SK-N-SH treated with all-trans-retinoic acid at 6 μM for 48 hours (cell line): ENCODE results near the gene PKD2L1.

ENCODE experiments used
- ATAC-seq: fragments of 200-7000 bp; cut with Tn5 transposase; 3 replicates; pipeline ENCODE4 v1.9.1; 2020; ENCODE audit warnings: mild to moderate bottlenecking, moderate library complexity
- ARNTL ChIP-seq: fragments of 450-650 bp; formaldehyde crosslinking; IDR thresholded peaks from 2 replicates; pipeline ENCODE4 v1.5.0; 2020; ENCODE audit warnings: low read depth, mild to moderate bottlenecking, moderate library complexity, borderline replicate concordance
- BACH2 ChIP-seq: fragments of 250-450 bp; sonication (Bioruptor Pico); IDR thresholded peaks from 2 replicates; pipeline ENCODE4 v1.9.0; 2021; ENCODE audit warnings: mild to moderate bottlenecking, borderline replicate concordance
- GLIS3 ChIP-seq: fragments of 250-450 bp; sonication (Bioruptor Pico); IDR thresholded peaks from 2 replicates; pipeline ENCODE4 v1.5.0; 2020; ENCODE audit warnings: mild to moderate bottlenecking, moderate library complexity
- ISL1 ChIP-seq: fragments of 250-450 bp; sonication (Bioruptor Pico); IDR thresholded peaks from 2 replicates; pipeline ENCODE4 v2.1.2; 2022; ENCODE audit warnings: mild to moderate bottlenecking, moderate library complexity
- RARB ChIP-seq: fragments of 250-450 bp; sonication (Bioruptor Pico); IDR thresholded peaks from 2 replicates; pipeline ENCODE4 v1.8.0; 2021; ENCODE audit warnings: mild to moderate bottlenecking, moderate library complexity
- SNAI2 ChIP-seq: fragments of 250-450 bp; sonication (Bioruptor Pico); IDR thresholded peaks from 2 replicates; pipeline ENCODE4 v1.5.0; 2020; ENCODE audit warnings: mild to moderate bottlenecking, moderate library complexity
- TCF4 ChIP-seq: fragments of 250-450 bp; sonication (Bioruptor Pico); IDR thresholded peaks from 2 replicates; pipeline ENCODE4 v1.8.0; 2021; ENCODE audit warnings: mild to moderate bottlenecking, moderate library complexity, borderline replicate concordance
- TOX ChIP-seq: fragments of 250-450 bp; sonication (Bioruptor Pico); IDR thresholded peaks from 2 replicates; pipeline ENCODE4 v1.8.0; 2021; ENCODE audit warnings: mild to moderate bottlenecking, moderate library complexity, borderline replicate concordance
- ZC3H10 ChIP-seq: fragments of 250-450 bp; sonication (Bioruptor Pico); IDR thresholded peaks from 2 replicates; pipeline ENCODE4 v1.5.1; 2021; ENCODE audit warnings: mild to moderate bottlenecking, moderate library complexity
- ZFP3 ChIP-seq: fragments of 250-450 bp; sonication (Bioruptor Pico); IDR thresholded peaks from 2 replicates; pipeline ENCODE4 v1.5.0; 2020; ENCODE audit warnings: mild to moderate bottlenecking, moderate library complexity
- ZFP30 ChIP-seq: fragments of 450-650 bp; formaldehyde crosslinking; IDR thresholded peaks from 2 replicates; pipeline ENCODE4 v1.5.0; 2022; ENCODE audit warnings: mild to moderate bottlenecking, moderate library complexity
- ZNF8 ChIP-seq: fragments of 450-650 bp; formaldehyde crosslinking; IDR thresholded peaks from 2 replicates; pipeline ENCODE4 v1.5.0; 2020; ENCODE audit warnings: mild to moderate bottlenecking, moderate library complexity
- TF ChIP-seq, protein P1 (sequence below): fragments of 250-450 bp; sonication (Bioruptor Pico); IDR thresholded peaks from 2 replicates; pipeline ENCODE4 v1.5.0; 2020; ENCODE audit warnings: mild to moderate bottlenecking, moderate library complexity
- TF ChIP-seq, protein P2 (sequence below): fragments of 250-450 bp; sonication (Bioruptor Pico); IDR thresholded peaks from 2 replicates; pipeline ENCODE4 v1.8.0; 2020; ENCODE audit warnings: mild to moderate bottlenecking, moderate library complexity, borderline replicate concordance
- TF ChIP-seq, protein P3 (sequence below): fragments of 250-450 bp; sonication (Bioruptor Pico); IDR thresholded peaks from 2 replicates; pipeline ENCODE4 v1.8.0; 2021; ENCODE audit warnings: low read depth, mild to moderate bottlenecking, moderate library complexity, borderline replicate concordance
- TF ChIP-seq, protein P4 (sequence below): fragments of 250-450 bp; sonication (Bioruptor Pico); IDR thresholded peaks from 2 replicates; pipeline ENCODE4 v1.5.1; 2020; ENCODE audit warnings: low read depth, mild to moderate bottlenecking, moderate library complexity
- TF ChIP-seq, protein P5 (sequence below): fragments of 250-450 bp; sonication (Bioruptor Pico); IDR thresholded peaks from 2 replicates; pipeline ENCODE4 v1.5.1; 2021; ENCODE audit warnings: mild to moderate bottlenecking, moderate library complexity

The PKD2L1 gene

DNA sequence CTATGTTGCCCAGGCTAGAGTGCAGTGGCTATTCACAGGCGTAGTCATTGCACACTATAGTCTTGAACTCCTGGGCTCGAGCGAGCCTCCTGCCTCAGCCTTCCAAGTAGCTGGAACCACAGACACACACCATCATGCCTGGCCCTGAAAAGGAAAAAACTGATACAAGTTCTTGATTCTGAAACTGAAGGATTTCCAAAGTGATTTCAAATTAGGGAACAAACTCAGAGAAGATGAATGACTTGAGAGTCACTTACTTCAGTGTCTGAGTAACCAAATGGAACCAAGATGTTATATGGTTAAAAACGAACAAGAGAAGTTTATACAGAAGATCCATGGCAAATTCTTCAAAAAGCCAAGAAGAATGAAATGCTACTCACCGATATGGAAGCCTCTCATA is 77.0 kb downstream of the PKD2L1 start:
- no peak for ATAC-seq

DNA sequence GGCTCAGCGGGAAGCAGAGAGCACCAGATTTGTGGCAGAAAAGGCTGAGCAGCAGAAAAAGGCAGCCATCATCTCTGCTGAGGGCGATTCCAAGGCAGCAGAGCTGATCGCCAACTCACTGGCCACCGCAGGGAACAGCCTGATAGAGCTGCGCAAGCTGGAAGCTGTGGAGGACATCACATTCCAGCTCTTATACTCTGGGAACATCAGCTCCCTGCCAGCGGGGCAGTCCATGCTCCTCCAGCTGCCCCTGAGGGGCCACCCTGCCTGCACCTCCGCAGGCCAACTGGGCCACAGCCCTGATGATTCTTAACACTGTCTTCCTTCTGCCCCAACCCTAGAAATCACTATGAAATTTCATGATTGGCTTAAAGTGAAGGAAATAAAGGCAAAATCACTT is 81.2 kb downstream of the PKD2L1 start:
- TF ChIP-seq TOX (no peak), BACH2 (CRISPR knock-in tag) (no peak), ZC3H10 (CRISPR knock-in tag) (no peak), SNAI2 (CRISPR knock-in tag) (no peak), ARNTL (CRISPR knock-in tag) (no peak), ZNF8 (CRISPR knock-in tag) (no peak), GLIS3 (CRISPR knock-in tag) (no peak)
- TF ChIP-seq, protein P1, sequence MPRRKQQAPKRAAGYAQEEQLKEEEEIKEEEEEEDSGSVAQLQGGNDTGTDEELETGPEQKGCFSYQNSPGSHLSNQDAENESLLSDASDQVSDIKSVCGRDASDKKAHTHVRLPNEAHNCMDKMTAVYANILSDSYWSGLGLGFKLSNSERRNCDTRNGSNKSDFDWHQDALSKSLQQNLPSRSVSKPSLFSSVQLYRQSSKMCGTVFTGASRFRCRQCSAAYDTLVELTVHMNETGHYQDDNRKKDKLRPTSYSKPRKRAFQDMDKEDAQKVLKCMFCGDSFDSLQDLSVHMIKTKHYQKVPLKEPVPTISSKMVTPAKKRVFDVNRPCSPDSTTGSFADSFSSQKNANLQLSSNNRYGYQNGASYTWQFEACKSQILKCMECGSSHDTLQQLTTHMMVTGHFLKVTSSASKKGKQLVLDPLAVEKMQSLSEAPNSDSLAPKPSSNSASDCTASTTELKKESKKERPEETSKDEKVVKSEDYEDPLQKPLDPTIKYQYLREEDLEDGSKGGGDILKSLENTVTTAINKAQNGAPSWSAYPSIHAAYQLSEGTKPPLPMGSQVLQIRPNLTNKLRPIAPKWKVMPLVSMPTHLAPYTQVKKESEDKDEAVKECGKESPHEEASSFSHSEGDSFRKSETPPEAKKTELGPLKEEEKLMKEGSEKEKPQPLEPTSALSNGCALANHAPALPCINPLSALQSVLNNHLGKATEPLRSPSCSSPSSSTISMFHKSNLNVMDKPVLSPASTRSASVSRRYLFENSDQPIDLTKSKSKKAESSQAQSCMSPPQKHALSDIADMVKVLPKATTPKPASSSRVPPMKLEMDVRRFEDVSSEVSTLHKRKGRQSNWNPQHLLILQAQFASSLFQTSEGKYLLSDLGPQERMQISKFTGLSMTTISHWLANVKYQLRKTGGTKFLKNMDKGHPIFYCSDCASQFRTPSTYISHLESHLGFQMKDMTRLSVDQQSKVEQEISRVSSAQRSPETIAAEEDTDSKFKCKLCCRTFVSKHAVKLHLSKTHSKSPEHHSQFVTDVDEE (CRISPR knock-in tag): no peak
- TF ChIP-seq, protein P2, sequence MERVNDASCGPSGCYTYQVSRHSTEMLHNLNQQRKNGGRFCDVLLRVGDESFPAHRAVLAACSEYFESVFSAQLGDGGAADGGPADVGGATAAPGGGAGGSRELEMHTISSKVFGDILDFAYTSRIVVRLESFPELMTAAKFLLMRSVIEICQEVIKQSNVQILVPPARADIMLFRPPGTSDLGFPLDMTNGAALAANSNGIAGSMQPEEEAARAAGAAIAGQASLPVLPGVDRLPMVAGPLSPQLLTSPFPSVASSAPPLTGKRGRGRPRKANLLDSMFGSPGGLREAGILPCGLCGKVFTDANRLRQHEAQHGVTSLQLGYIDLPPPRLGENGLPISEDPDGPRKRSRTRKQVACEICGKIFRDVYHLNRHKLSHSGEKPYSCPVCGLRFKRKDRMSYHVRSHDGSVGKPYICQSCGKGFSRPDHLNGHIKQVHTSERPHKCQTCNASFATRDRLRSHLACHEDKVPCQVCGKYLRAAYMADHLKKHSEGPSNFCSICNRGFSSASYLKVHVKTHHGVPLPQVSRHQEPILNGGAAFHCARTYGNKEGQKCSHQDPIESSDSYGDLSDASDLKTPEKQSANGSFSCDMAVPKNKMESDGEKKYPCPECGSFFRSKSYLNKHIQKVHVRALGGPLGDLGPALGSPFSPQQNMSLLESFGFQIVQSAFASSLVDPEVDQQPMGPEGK (CRISPR knock-in tag): no peak
- ATAC-seq: no peak

More for the DNA sequence above, 77.0 kb downstream of the PKD2L1 start:
- TF ChIP-seq ZFP30 (CRISPR knock-in tag) (no peak), ARNTL (CRISPR knock-in tag) (no peak), BACH2 (CRISPR knock-in tag) (no peak), RARB (CRISPR knock-in tag) (no peak), ZFP3 (no peak), TCF4 (no peak), GLIS3 (CRISPR knock-in tag) (no peak)
- TF ChIP-seq, protein P2 (CRISPR knock-in tag): no peak
- TF ChIP-seq, protein P3, sequence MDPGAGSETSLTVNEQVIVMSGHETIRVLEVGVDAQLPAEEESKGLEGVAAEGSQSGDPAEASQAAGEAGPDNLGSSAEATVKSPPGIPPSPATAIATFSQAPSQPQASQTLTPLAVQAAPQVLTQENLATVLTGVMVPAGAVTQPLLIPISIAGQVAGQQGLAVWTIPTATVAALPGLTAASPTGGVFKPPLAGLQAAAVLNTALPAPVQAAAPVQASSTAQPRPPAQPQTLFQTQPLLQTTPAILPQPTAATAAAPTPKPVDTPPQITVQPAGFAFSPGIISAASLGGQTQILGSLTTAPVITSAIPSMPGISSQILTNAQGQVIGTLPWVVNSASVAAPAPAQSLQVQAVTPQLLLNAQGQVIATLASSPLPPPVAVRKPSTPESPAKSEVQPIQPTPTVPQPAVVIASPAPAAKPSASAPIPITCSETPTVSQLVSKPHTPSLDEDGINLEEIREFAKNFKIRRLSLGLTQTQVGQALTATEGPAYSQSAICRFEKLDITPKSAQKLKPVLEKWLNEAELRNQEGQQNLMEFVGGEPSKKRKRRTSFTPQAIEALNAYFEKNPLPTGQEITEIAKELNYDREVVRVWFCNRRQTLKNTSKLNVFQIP (CRISPR knock-in tag): no peak

DNA sequence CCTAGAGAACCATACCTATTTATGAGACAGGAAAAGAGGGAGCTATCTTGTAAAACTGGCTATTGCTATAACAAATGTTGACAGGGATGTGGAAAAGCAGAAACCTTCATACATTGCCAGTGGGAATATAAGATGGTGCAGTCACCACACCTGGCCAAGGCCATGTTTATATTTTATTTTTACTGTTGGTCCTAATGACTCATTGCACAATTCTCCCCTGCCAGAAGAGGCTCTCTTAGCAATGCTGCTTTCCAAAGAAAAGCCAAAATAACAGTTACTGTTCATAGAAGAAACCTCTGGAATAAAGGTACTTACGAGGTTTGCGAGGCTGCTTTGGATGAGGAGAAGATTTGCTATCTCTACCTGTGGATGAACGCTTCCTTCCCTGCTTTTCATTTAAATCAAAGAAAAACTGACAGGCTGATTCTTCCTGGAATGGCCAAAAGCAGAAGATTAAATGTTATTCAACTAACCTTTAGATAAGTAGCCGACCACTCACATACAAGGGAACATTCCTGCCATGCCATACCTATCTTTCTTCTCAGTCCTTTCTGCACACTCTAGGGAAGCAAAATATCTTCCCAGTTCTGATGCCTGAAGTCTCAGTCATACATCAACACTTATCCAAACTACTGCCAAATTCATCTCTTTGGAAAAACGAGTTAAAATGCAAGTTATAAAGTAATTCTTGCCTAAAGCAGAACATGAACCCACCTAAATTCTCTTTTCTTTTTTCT is 84.4 kb downstream of the PKD2L1 start:
- ATAC-seq: no peak
- TF ChIP-seq, protein P4, sequence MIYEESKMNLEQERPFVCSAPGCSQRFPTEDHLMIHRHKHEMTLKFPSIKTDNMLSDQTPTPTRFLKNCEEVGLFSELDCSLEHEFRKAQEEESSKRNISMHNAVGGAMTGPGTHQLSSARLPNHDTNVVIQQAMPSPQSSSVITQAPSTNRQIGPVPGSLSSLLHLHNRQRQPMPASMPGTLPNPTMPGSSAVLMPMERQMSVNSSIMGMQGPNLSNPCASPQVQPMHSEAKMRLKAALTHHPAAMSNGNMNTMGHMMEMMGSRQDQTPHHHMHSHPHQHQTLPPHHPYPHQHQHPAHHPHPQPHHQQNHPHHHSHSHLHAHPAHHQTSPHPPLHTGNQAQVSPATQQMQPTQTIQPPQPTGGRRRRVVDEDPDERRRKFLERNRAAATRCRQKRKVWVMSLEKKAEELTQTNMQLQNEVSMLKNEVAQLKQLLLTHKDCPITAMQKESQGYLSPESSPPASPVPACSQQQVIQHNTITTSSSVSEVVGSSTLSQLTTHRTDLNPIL (CRISPR knock-in tag): no peak
- TF ChIP-seq, protein P5, sequence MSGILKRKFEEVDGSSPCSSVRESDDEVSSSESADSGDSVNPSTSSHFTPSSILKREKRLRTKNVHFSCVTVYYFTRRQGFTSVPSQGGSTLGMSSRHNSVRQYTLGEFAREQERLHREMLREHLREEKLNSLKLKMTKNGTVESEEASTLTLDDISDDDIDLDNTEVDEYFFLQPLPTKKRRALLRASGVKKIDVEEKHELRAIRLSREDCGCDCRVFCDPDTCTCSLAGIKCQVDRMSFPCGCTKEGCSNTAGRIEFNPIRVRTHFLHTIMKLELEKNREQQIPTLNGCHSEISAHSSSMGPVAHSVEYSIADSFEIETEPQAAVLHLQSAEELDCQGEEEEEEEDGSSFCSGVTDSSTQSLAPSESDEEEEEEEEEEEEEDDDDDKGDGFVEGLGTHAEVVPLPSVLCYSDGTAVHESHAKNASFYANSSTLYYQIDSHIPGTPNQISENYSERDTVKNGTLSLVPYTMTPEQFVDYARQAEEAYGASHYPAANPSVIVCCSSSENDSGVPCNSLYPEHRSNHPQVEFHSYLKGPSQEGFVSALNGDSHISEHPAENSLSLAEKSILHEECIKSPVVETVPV (CRISPR knock-in tag): no peak
- TF ChIP-seq TCF4 (no peak), ARNTL (CRISPR knock-in tag) (no peak), ISL1 (no peak)
